Testis (tissue), 3 donors: Measurements from ENCODE around the gene IQGAP3. TPM values are rescaled to one million over a fixed set of nuclear protein-coding genes. Genes with fewer than 3 reads are reported as not detected.

Source experiments
- DNase-seq: peaks from one replicate; pipeline ENCODE4 v3.0.0-alpha.2; 2019
- H3K27ac ChIP-seq, 2 donors: fragments of 200-600 bp; sonication (generic); one replicate each; pipeline ENCODE4 v1.5.1; 2019
- H3K27me3 ChIP-seq: fragments of 200-600 bp; sonication (generic); one replicate; pipeline ENCODE4 v1.5.1; 2019
- H3K36me3 ChIP-seq: fragments of 200-600 bp; sonication (generic); one replicate; pipeline ENCODE4 v1.5.1; 2017; ENCODE audit warnings: low read depth; ENCODE audit errors: missing control alignments
- H3K4me1 ChIP-seq: fragments of 200-600 bp; sonication (generic); one replicate; pipeline ENCODE4 v1.5.1; 2019
- H3K4me3 ChIP-seq, 2 donors: fragments of 200-600 bp; sonication (generic); one replicate each; pipeline ENCODE4 v1.5.1; 2017 to 2019
- H3K9me3 ChIP-seq: fragments of 200-600 bp; sonication (generic); one replicate; pipeline ENCODE4 v1.5.1; 2017
- POLR2A ChIP-seq: fragments of 450-650 bp; IDR thresholded peaks from one replicate; pipeline ENCODE4 v1.6.1; 2017; ENCODE audit warnings: antibody characterized with exemption, mild to moderate bottlenecking, moderate library complexity
- WGBS, 2 donors: methylation state at CpG; one replicate each; pipeline ENCODE4 v1.1.5; 2018; 5-methylcytosine and 5-hydroxymethylcytosine counted together
- intact Hi-C: fragments of 100-400 bp; cut with DNase I; formaldehyde crosslinking; loops from one replicate; pipeline ENCODE4 v1.15.1; 2023; ENCODE audit warnings: low total_unique reads
- polyA plus RNA-seq: library from polyadenylated mRNA; stranded (reverse); fragments of 350-450 nt; fragmentation: Illumina TruSeq; extraction: RNeasy Lipid Tissue Mini Kit (QIAGEN cat#74804); gene quantifications from one replicate; pipeline ENCODE4 v1.2.3, GENCODE V29; 2014; ENCODE audit warnings: low read depth, low replicate concordance; ENCODE audit not compliant: insufficient read depth
- total RNA-seq, 2 donors: library from RNA; depleted of rRNA; stranded (reverse); fragments of >200 nt; gene quantifications; one replicate each; pipeline ENCODE4 v1.2.3, GENCODE V29; 2016
- TF ChIP-seq, protein P1 (sequence below), 3 experiments: fragments of 450-650 bp in 2 of 3; fragments of 200-600 bp in 1 of 3; sonication (generic) in 1 of 3; IDR thresholded peaks; one replicate each; pipeline ENCODE4 v1.5.1; 2016 to 2019; ENCODE audit warnings: antibody characterized with exemption in 3 of 3, mild to moderate bottlenecking in 2 of 3, moderate library complexity in 1 of 3

The IQGAP3 gene
- total and polyA plus RNA-seq, 3 donors from 2014 or later: 5.6 to 13.4 (median 8.2) TPM

- Histone ChIP-seq H3K4me1 (peaks cover 7% of the 10 kb centered on the region), H3K27ac (no peak overlapping the region), H3K36me3 (no peaks in the 10 kb centered on the region), H3K27me3 (no peaks in the 10 kb centered on the region), H3K9me3 (no peaks in the 10 kb centered on the region), H3K4me3 (no peak overlapping the region)
- 91 to 94% methylated on average over 2 of the region's 2 CpGs for WGBS, 2 donors
- TF ChIP-seq, protein P1, sequence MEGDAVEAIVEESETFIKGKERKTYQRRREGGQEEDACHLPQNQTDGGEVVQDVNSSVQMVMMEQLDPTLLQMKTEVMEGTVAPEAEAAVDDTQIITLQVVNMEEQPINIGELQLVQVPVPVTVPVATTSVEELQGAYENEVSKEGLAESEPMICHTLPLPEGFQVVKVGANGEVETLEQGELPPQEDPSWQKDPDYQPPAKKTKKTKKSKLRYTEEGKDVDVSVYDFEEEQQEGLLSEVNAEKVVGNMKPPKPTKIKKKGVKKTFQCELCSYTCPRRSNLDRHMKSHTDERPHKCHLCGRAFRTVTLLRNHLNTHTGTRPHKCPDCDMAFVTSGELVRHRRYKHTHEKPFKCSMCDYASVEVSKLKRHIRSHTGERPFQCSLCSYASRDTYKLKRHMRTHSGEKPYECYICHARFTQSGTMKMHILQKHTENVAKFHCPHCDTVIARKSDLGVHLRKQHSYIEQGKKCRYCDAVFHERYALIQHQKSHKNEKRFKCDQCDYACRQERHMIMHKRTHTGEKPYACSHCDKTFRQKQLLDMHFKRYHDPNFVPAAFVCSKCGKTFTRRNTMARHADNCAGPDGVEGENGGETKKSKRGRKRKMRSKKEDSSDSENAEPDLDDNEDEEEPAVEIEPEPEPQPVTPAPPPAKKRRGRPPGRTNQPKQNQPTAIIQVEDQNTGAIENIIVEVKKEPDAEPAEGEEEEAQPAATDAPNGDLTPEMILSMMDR (IDR thresholded peaks at IDR 0.05): no peak
- TF ChIP-seq POLR2A: no peak
- intact Hi-C loops: no loop called here
- DNase-seq: no peak
Observed at GRCh38 chr1:156527584-156527983, 44.8 kb downstream of the IQGAP3 start.

DNA sequence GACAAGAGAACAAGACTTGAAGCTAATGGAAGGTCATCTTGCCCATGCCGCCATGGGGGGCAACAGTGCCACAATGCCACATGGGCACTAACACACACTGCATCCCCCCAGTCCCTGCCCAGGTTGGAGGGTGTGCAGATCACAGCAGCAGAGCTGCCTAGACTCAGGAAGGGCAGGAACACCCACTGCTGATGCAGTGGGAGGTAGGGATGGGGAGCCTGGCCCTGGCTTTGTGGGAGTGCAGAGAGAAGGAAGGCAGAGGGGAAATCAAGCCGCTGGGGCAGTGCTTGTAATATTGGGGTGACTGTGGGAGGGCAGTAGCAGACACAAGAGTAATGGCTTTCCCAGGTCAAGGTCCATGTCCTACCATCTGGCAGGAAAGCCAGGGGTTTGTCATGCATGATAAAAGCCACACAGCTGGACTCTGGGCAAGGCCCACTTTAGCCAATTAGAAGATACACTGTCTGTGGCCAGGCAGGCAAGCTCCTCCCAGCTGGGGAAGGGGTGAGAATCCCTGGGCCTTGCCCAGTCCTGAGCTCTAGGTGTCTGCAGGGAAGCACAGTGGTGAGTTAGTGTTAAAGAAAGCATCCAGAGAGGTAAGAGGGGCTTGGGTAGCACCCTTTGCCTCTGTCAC lies 46.4 kb downstream of the IQGAP3 start:
- DNase-seq: no peak
- Histone ChIP-seq H3K36me3 (no peaks in the 10 kb centered on the region), H3K27ac (no peak overlapping the region), H3K9me3 (no peaks in the 10 kb centered on the region), H3K4me1 (peaks cover 7% of the 10 kb centered on the region), H3K4me3 (no peak overlapping the region), H3K27me3 (no peaks in the 10 kb centered on the region)
- no peak for TF ChIP-seq POLR2A
- TF ChIP-seq, protein P1 (IDR thresholded peaks at IDR 0.05): no peak
- intact Hi-C loops: no loop called here
- WGBS, 2 donors: 82 to 87% methylated on average over 2 of the region's 2 CpGs

DNA sequence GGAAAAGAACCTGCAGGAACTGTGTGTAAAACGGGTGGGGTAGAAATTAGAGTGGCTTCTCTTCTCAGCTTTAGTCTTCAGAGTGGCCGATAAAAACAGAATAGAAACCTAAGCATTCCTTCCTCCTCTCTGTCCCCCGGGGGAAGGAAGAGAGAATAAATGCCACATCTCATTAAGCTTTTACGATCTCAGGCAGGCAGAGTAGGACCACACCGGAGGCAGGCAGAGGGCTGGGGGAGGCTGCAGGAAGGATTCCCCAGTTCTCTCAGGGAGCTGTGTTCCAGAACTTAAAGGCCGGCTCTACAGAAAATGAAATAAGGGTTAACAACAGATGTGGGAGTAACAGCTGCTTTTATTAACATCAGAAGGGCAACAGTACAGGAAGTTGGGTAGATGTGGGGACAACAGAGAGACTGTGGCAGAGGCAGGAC lies 47.3 kb downstream of the IQGAP3 start:
- no peak overlapping the region for H3K4me3 ChIP-seq
- H3K27me3 ChIP-seq: no peaks in the 10 kb centered on the region
- intact Hi-C loops: no loop called here
- no peaks in the 10 kb centered on the region for H3K36me3 ChIP-seq
- no peak overlapping the region for H3K27ac ChIP-seq
- 35 to 40% methylated on average over 6 of the region's 6 CpGs for WGBS, 2 donors
- peaks cover 7% of the 10 kb centered on the region for H3K4me1 ChIP-seq
- no peak for DNase-seq
- TF ChIP-seq, protein P1 (IDR thresholded peaks at IDR 0.05): no peak
- TF ChIP-seq POLR2A: no peak
- no peaks in the 10 kb centered on the region for H3K9me3 ChIP-seq

DNA sequence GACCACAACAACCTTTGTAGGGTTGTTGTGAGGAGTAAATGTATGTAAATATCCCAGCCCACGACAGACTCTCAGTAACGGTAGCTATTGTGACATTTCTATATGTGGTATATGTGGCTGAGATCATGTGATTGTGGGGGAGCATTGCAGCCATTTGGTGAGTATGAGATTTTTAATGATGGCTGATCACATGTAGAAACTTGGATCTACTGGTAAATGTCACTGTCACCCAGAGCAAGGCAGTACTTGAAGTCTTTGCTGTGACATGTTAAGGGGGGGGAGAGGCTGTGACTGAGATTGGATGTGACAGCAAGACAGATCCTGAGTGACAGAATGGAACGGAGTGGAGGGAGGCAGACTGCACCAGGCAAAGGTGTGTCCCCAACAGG lies 47.9 kb downstream of the IQGAP3 start:
- H3K36me3 ChIP-seq: no peaks in the 10 kb centered on the region
- H3K27me3 ChIP-seq: no peaks in the 10 kb centered on the region
- 73 to 92% methylated on average over 3 of the region's 3 CpGs for WGBS, 2 donors
- peaks cover 7% of the 10 kb centered on the region for H3K4me1 ChIP-seq
- intact Hi-C loops: no loop called here
- TF ChIP-seq, protein P1 (IDR thresholded peaks at IDR 0.05): no peak
- DNase-seq: no peak
- no peak overlapping the region for H3K27ac ChIP-seq
- no peak overlapping the region for H3K4me3 ChIP-seq
- no peaks in the 10 kb centered on the region for H3K9me3 ChIP-seq
